ENCODE measurements around the gene PRC1.
A peak's percentile ranks its signal among the peaks of the same experiment; 100 is the strongest.

Gene PRC1

DNA sequence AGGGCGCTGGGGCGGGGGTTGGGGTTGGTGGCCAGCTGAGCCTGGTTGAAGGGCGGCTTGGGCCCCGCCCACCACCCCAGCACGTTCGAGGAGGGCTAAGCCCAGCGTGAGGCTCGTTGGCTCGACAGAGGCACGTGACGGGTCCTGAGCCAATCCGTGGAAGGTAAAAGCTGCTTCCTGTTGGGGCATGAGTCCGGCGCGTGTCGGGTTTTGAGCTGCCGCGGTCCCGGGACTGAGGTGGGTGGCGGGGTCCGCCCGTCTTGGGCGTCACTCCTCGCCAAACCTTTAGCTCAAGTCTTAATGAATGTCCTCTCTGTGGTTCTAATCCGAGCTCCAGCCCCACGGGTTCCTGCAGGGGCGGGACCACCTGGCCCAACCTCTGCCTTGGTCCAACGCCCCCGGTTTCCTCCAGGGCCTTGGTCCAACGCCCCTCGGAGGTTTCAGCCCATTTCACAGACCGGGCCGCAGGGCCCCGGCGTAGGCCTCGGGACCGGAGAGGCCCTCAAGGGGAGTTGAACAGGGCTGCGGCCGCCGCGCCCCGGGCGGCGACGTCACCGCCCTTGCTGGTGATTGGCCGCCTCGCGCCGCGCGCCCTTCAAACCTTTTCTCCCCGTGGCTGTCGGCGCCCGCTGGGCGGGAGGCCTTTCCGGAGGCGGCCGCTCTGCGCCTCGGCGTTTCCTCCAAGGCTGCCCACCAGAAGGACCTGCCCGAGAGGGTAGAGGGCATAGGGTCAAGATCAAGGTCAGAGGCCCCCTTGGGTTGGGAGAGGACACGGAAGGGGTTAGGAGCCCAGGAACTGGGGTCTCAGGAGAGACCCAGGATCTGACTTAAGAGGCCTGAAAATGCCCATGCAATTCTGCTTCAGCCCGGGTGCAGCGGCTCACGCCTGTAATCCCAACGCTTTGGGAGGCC lies 39.4 kb downstream of the PRC1 start, which contains the start of gene RCCD1:
Gene RCCD1 (plus strand): TSS at position 173 of the 912 bp plus-strand sequence. CDS start 1,851 bp downstream, outside the sequence.
- POLR2A ChIA-PET (ENCODE audit: low non-redundant PET), result interaction anchor here (0.8 to 1.5 kb wide), 2 partner anchors 22 to 53 kb away, joined by 3 to 6 read pairs; partner anchors contain the start of gene HDDC3
- CTCF ChIA-PET, result interaction anchor here (0.7 to 4.4 kb wide), 4 partner anchors 23 to 1878 kb away, joined by 3 to 23 read pairs (median 8); partner anchors contain the start of gene HDDC3
- TF ChIP-seq, protein P1, sequence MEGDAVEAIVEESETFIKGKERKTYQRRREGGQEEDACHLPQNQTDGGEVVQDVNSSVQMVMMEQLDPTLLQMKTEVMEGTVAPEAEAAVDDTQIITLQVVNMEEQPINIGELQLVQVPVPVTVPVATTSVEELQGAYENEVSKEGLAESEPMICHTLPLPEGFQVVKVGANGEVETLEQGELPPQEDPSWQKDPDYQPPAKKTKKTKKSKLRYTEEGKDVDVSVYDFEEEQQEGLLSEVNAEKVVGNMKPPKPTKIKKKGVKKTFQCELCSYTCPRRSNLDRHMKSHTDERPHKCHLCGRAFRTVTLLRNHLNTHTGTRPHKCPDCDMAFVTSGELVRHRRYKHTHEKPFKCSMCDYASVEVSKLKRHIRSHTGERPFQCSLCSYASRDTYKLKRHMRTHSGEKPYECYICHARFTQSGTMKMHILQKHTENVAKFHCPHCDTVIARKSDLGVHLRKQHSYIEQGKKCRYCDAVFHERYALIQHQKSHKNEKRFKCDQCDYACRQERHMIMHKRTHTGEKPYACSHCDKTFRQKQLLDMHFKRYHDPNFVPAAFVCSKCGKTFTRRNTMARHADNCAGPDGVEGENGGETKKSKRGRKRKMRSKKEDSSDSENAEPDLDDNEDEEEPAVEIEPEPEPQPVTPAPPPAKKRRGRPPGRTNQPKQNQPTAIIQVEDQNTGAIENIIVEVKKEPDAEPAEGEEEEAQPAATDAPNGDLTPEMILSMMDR (conservative IDR thresholded peaks at IDR 0.05; ENCODE audit: low read depth), result no peak
- DNase-seq (ENCODE audit: low spot score), result peak; percentile 99
- peak within 1 kb of the TSS; percentile 98 for H3K27ac ChIP-seq

DNA sequence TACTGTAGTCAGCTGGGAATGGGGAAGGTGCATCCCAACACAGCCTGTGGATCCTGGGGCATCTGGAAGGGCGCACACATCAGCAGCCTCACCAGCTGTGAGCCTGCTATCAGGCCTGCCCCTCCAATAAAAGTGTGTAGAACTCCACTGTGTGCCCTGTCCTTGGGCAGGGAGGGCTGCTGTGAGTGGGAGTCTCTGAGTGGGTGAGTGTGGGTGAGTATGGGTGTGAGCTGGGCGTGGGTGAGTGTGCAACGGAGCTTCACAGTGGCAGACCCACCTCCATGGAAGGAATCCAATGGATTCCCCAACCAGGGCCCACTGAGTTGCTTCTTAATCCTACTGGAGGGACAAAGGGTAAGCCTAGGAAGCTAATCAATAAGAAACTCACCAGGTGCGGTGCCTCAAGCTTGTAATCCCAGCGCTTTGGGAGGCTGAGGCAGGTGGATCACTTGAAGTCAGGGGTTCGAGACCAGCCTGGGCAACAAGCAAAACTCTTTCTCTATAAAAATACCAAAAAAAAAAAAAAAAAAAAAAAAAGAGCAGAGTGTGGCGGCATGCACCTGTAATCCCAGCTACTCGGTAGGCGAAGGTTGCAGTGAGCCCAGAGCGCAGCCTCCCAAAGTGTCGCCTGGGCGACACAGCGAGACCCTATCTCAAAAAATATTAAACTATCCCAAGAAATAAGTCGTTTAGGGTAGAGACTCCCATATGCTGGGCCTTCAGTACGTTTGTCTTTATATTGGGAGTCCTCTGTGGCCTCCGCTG lies 40.2 kb downstream of the PRC1 start:
- no peak for DNase-seq (ENCODE audit: low spot score)
- TF ChIP-seq, protein P1 (conservative IDR thresholded peaks at IDR 0.05; ENCODE audit: low read depth), result no peak
- CTCF ChIA-PET, result interaction anchor here (1.6 to 4.4 kb wide), 2 partner anchors 22 to 96 kb away, joined by 4 to 23 read pairs; partner anchors contain the start of gene HDDC3
- H3K27ac ChIP-seq, result peak overlapping the region; percentile 98
- POLR2A ChIA-PET (ENCODE audit: low non-redundant PET), result interaction anchor here (0.8 to 1.5 kb wide), 2 partner anchors 21 to 54 kb away, joined by 3 to 6 read pairs; partner anchors contain the start of gene HDDC3

DNA sequence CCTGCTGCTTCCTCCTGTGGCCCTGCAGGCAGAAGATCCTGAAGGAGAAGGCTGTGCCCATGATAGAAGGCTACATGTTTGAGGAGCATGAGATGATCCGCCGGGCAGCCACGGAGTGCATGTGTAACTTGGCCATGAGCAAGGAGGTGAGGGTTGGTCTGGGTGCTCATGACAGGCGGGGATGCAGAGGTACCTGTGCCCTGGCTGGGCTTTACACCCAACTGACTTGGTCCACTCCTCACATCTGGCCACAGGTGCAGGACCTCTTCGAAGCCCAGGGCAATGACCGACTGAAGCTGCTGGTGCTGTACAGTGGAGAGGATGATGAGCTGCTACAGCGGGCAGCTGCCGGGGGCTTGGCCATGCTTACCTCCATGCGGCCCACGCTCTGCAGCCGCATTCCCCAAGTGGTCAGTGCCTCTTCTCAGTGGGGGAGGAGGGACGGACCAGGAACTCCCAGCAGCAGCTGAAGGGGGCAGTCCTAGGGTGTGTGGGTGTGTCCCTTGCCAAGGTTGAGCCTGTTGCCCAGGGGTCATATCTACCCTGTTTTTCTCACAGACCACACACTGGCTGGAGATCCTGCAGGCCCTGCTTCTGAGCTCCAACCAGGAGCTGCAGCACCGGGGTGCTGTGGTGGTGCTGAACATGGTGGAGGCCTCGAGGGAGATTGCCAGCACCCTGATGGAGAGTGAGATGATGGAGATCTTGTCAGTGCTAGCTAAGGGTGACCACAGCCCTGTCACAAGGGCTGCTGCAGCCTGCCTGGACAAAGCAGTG lies 41.2 kb downstream of the PRC1 start:
- TF ChIP-seq, protein P1 (conservative IDR thresholded peaks at IDR 0.05; ENCODE audit: low read depth), result no peak
- no peak for DNase-seq (ENCODE audit: low spot score)
- ChIA-PET CTCF (interaction anchor here (1.6 kb wide), 1 partner anchor 21 kb away, joined by 4 read pairs; the partner anchor contains the start of gene HDDC3), POLR2A (ENCODE audit: low non-redundant PET) (interaction anchor here (0.6 to 1.5 kb wide), 2 partner anchors 41 to 55 kb away, joined by 4 to 6 read pairs; partner anchors contain the start of gene PRC1)
- peak overlapping the region; percentile 98 for H3K27ac ChIP-seq

DNA sequence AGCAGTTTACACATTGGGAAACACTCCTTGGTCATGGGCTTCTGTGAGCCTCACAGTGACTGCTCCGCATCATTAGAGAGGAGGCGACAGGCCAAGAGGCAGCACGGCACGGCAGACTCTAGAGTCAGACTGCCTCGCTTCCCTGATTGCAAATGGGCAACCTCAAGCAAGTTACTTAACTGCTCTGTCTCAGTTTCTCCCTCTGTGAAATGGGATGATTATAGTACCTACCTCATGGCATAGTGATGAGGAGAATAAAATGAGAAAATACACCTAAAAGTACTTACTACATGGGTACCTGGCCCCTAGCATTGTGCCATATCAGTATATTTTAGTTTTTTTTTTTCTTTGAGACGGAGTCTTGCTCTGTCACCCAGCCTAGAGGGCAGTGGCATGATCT lies 43.7 kb downstream of the PRC1 start:
- ChIA-PET POLR2A (ENCODE audit: low non-redundant PET) (no interaction called here), CTCF (interaction anchor here (0.6 kb wide), 1 partner anchor 1935 kb away, joined by 3 read pairs; no protein-coding TSS in a partner anchor)
- H3K27ac ChIP-seq, result peak overlapping the region; percentile 66
- DNase-seq (ENCODE audit: low spot score), result no peak
- TF ChIP-seq, protein P1 (conservative IDR thresholded peaks at IDR 0.05; ENCODE audit: low read depth), result no peak

DNA sequence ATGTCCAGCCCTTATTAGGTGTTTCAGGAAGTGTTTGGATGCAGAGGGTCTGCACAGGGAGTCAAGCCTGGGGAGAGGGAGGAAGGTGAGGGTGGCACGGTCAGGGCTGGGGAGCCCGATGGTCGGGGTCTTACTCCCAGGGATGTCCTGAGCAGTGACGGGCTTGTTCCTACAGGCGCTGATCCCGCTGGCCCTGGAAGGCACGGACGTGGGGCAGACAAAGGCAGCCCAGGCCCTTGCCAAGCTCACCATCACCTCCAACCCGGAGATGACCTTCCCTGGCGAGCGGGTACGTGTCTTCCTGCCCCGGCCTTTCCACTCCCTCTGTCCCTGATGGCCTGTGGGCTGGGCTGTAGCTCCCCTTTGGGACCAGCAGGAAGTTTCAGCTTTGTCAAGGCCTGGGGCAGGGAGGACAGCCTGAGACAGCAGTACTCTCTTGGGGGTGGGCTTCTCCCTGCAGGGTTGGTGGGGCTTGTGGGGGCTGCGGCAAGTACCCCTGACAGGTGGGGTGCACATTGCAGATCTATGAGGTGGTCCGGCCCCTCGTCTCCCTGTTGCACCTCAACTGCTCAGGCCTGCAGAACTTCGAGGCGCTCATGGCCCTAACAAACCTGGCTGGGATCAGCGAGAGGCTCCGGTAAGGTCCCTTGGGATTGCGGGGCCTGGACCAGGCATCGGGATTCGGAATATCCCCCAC lies 44.2 kb downstream of the PRC1 start:
- TF ChIP-seq, protein P1 (conservative IDR thresholded peaks at IDR 0.05; ENCODE audit: low read depth), result no peak
- ChIA-PET POLR2A (ENCODE audit: low non-redundant PET) (interaction anchor here (0.9 kb wide), 1 partner anchor 15 kb away, joined by 3 read pairs; the partner anchor contains the start of gene UNC45A), CTCF (interaction anchor here (1.5 kb wide), 1 partner anchor 18 kb away, joined by 9 read pairs; the partner anchor contains the start of gene HDDC3)
- H3K27ac ChIP-seq, result peak overlapping the region; percentile 66
- DNase-seq (ENCODE audit: low spot score), result no peak

Data from RWPE1 (cell line).